Muscle of leg (tissue), 16 donors: Measurements from ENCODE around the gene MAD2L1. TPM values are rescaled to one million over a fixed set of nuclear protein-coding genes. Genes with fewer than 3 reads are reported as not detected.
"Not testable (repeated sequence)": the region's sequence is repeated elsewhere in the genome, so short reads cannot be mapped to it uniquely, and the experiment has no call there.

Source experiments
- DNase-seq: peaks from one replicate; pipeline ENCODE4 v3.0.0; 2013
- H3K27ac ChIP-seq: one replicate; pipeline ENCODE4 v1.5.1; 2013; ENCODE audit warnings: mild to moderate bottlenecking, low read length, control low read depth
- H3K27me3 ChIP-seq: one replicate; pipeline ENCODE4 v1.6.1; 2013; ENCODE audit warnings: low read length; ENCODE audit not compliant: control insufficient read depth, insufficient read depth
- H3K36me3 ChIP-seq: one replicate; pipeline ENCODE4 v1.6.1; 2013; ENCODE audit warnings: low read length; ENCODE audit not compliant: control insufficient read depth, insufficient read depth
- H3K4me1 ChIP-seq: one replicate; pipeline ENCODE4 v1.6.1; 2013; ENCODE audit warnings: low read length; ENCODE audit not compliant: control insufficient read depth, insufficient read depth
- H3K4me3 ChIP-seq: one replicate; pipeline ENCODE4 v1.5.1; 2013; ENCODE audit warnings: low read length, control low read depth
- H3K9me3 ChIP-seq: replicated peaks from 2 replicates; pipeline ENCODE4 v1.6.1; 2013; ENCODE audit warnings: low read depth, low read length; ENCODE audit not compliant: control insufficient read depth
- WGBS: methylation state at CpG from one replicate; pipeline ENCODE4 v1.1.5; 2013; ENCODE audit warnings: missing lambda C conversion rate; ENCODE audit not compliant: insufficient coverage; 5-methylcytosine and 5-hydroxymethylcytosine counted together
- long read RNA-seq, 11 donors: transcript quantifications; one replicate each; lab custom pipeline, GENCODE V29; 2026
- polyA plus RNA-seq, 8 donors: library from polyadenylated mRNA; unstranded; fragments of 120-200 nt; gene quantifications; one replicate each; pipeline versions ENCODE4 v1.2.1 to v1.2.3, GENCODE V29; 2013; ENCODE audit warnings: inconsistent platforms in 1 of 8, low replicate concordance in 1 of 8; ENCODE audit not compliant: insufficient read length in 8 of 8, insufficient read depth in 1 of 8
- total RNA-seq: library from RNA; stranded (reverse); fragments of 120-200 nt; gene quantifications from one replicate; pipeline ENCODE4 v1.2.4, GENCODE V29; 2013

The MAD2L1 gene
- total RNA-seq (11.9 TPM), polyA plus RNA-seq (10 to 100 TPM; 19.2 to 30.3 (median 21.5) TPM)
- long read RNA-seq, donor 1, full-length matches to known transcripts: 8 of 8 reads
- long read RNA-seq, donor 1, partial matches to known transcripts: 0 of 8 reads
- long read RNA-seq, donor 1, other reads (novel, unspliced or antisense): 0 of 8 reads
- long read RNA-seq, donor 2, full-length matches to known transcripts: 1 of 1 reads
- long read RNA-seq, donor 2, partial matches to known transcripts: 0 of 1 reads
- long read RNA-seq, donor 2, other reads (novel, unspliced or antisense): 0 of 1 reads
- long read RNA-seq, donor 3, full-length matches to known transcripts: 16 of 16 reads
- long read RNA-seq, donor 3, partial matches to known transcripts: 0 of 16 reads
- long read RNA-seq, donor 3, other reads (novel, unspliced or antisense): 0 of 16 reads
- long read RNA-seq, donor 4, full-length matches to known transcripts: 5 of 5 reads
- long read RNA-seq, donor 4, partial matches to known transcripts: 0 of 5 reads
- long read RNA-seq, donor 4, other reads (novel, unspliced or antisense): 0 of 5 reads
- long read RNA-seq, donor 5, full-length matches to known transcripts: 32 of 32 reads
- long read RNA-seq, donor 5, partial matches to known transcripts: 0 of 32 reads
- long read RNA-seq, donor 5, other reads (novel, unspliced or antisense): 0 of 32 reads
- long read RNA-seq, donor 6, full-length matches to known transcripts: 26 of 26 reads
- long read RNA-seq, donor 6, partial matches to known transcripts: 0 of 26 reads
- long read RNA-seq, donor 6, other reads (novel, unspliced or antisense): 0 of 26 reads
- long read RNA-seq, donor 7, full-length matches to known transcripts: 22 of 22 reads
- long read RNA-seq, donor 7, partial matches to known transcripts: 0 of 22 reads
- long read RNA-seq, donor 7, other reads (novel, unspliced or antisense): 0 of 22 reads
- long read RNA-seq, donor 8, full-length matches to known transcripts: 20 of 20 reads
- long read RNA-seq, donor 8, partial matches to known transcripts: 0 of 20 reads
- long read RNA-seq, donor 8, other reads (novel, unspliced or antisense): 0 of 20 reads
- long read RNA-seq, donor 9, full-length matches to known transcripts: 12 of 12 reads
- long read RNA-seq, donor 9, partial matches to known transcripts: 0 of 12 reads
- long read RNA-seq, donor 9, other reads (novel, unspliced or antisense): 0 of 12 reads
- long read RNA-seq, donor 10, full-length matches to known transcripts: 24 of 31 reads
- long read RNA-seq, donor 10, partial matches to known transcripts: 7 of 31 reads
- long read RNA-seq, donor 10, other reads (novel, unspliced or antisense): 0 of 31 reads
- long read RNA-seq, donor 11, full-length matches to known transcripts: 15 of 15 reads
- long read RNA-seq, donor 11, partial matches to known transcripts: 0 of 15 reads
- long read RNA-seq, donor 11, other reads (novel, unspliced or antisense): 0 of 15 reads

- peaks cover 10% of the 10 kb centered on the region for H3K4me1 ChIP-seq
- H3K36me3 ChIP-seq: peaks cover 4% of the 10 kb centered on the region
- DNase-seq: peak; percentile 99
- no peaks in the 10 kb centered on the region for H3K9me3 ChIP-seq
- H3K27ac ChIP-seq: peak within 1 kb of the TSS; percentile 99
- peak within 1 kb of the TSS; percentile 62 for H3K4me3 ChIP-seq
- H3K27me3 ChIP-seq: no peaks in the 10 kb centered on the region
- 0% methylated on average over 45 of the region's 65 CpGs for WGBS
These were observed at the start of gene MAD2L1 for GRCh38 chr4:120066517-120067340. MAD2L1 (minus strand) TSS chr4:120066848; CDS start chr4:120066734, 114 bp downstream.

- H3K4me1 ChIP-seq: no peaks in the 10 kb centered on the region
- no CpG with 5 or more reads among the region's 1 CpG for WGBS
- H3K9me3 ChIP-seq: no peaks in the 10 kb centered on the region
- H3K36me3 ChIP-seq: no peaks in the 10 kb centered on the region
- no peaks in the 10 kb centered on the region for H3K27me3 ChIP-seq
- no peak for DNase-seq
- no peak overlapping the region for H3K27ac ChIP-seq
- H3K4me3 ChIP-seq: no peak overlapping the region
These were observed 45.1 kb upstream of the MAD2L1 start for GRCh38 chr4:120111745-120112144.

- H3K9me3 ChIP-seq: no peaks in the 10 kb centered on the region
- no peaks in the 10 kb centered on the region for H3K36me3 ChIP-seq
- H3K4me3 ChIP-seq: no peak overlapping the region
- no peaks in the 10 kb centered on the region for H3K27me3 ChIP-seq
- H3K4me1 ChIP-seq: no peaks in the 10 kb centered on the region
- DNase-seq: no peak
- H3K27ac ChIP-seq: no peak overlapping the region
These were observed 42.8 kb upstream of the MAD2L1 start for GRCh38 chr4:120109406-120109805.

- no peak overlapping the region for H3K4me3 ChIP-seq
- no peaks in the 10 kb centered on the region for H3K9me3 ChIP-seq
- H3K4me1 ChIP-seq: no peaks in the 10 kb centered on the region
- H3K36me3 ChIP-seq: no peaks in the 10 kb centered on the region
- WGBS: no CpG with 5 or more reads among the region's 1 CpG
- no peak overlapping the region for H3K27ac ChIP-seq
- no peak for DNase-seq
- no peaks in the 10 kb centered on the region for H3K27me3 ChIP-seq
These were observed 38.8 kb upstream of the MAD2L1 start for GRCh38 chr4:120105472-120105871.

GRCh38 chr4:120096508-120097297 is 30.1 kb upstream of the MAD2L1 start:
- WGBS: no CpG with 5 or more reads among the region's 2 CpGs
- no peaks in the 10 kb centered on the region for H3K36me3 ChIP-seq
- no peak for DNase-seq

GRCh38 chr4:120088507-120088906 is 21.9 kb upstream of the MAD2L1 start:
- no peaks in the 10 kb centered on the region for H3K27me3 ChIP-seq
- no peak for DNase-seq
- no peak overlapping the region for H3K4me3 ChIP-seq
- no peak overlapping the region for H3K27ac ChIP-seq
- no CpG with 5 or more reads among the region's 2 CpGs for WGBS
- H3K9me3 ChIP-seq: no peaks in the 10 kb centered on the region
- no peaks in the 10 kb centered on the region for H3K36me3 ChIP-seq
- no peaks in the 10 kb centered on the region for H3K4me1 ChIP-seq

More at GRCh38 chr4:120096508-120097297, 30.1 kb upstream of the MAD2L1 start:
- Histone ChIP-seq H3K9me3 (no peaks in the 10 kb centered on the region), H3K4me1 (no peaks in the 10 kb centered on the region), H3K27me3 (no peaks in the 10 kb centered on the region), H3K4me3 (no peak overlapping the region), H3K27ac (no peak overlapping the region)

- not testable (repeated sequence) for H3K4me3 ChIP-seq, H3K9me3 ChIP-seq, H3K27me3 ChIP-seq, DNase-seq, H3K27ac ChIP-seq, H3K36me3 ChIP-seq, H3K4me1 ChIP-seq
- WGBS: no CpG with 5 or more reads among the region's 1 CpG
These were observed 21.4 kb upstream of the MAD2L1 start for GRCh38 chr4:120088066-120088465.

- H3K4me3 ChIP-seq: no peak overlapping the region
These were observed 19.1 kb upstream of the MAD2L1 start for GRCh38 chr4:120085705-120086104.

More at GRCh38 chr4:120085705-120086104, 19.1 kb upstream of the MAD2L1 start:
- DNase-seq: no peak
- H3K4me1 ChIP-seq: no peaks in the 10 kb centered on the region
- no peaks in the 10 kb centered on the region for H3K9me3 ChIP-seq
- H3K27ac ChIP-seq: no peak overlapping the region
- no peaks in the 10 kb centered on the region for H3K27me3 ChIP-seq
- no peaks in the 10 kb centered on the region for H3K36me3 ChIP-seq
